Measurements from ENCODE around the gene SLCO3A1.
"Not testable (repeated sequence)": the region's sequence is repeated elsewhere in the genome, so short reads cannot be mapped to it uniquely, and the experiment has no call there.

SLCO3A1 gene

GRCh38 chr15:92044203-92044909 is 190.8 kb downstream of the SLCO3A1 start:
- DNase-seq: no peak

- no peak for DNase-seq
Observed at GRCh38 chr15:92047900-92048299, 194.4 kb downstream of the SLCO3A1 start.

GRCh38 chr15:92048739-92049138 is 195.2 kb downstream of the SLCO3A1 start:
- no peak for DNase-seq

- no peak for DNase-seq
Observed at GRCh38 chr15:92049290-92049989, 195.9 kb downstream of the SLCO3A1 start.

DNA sequence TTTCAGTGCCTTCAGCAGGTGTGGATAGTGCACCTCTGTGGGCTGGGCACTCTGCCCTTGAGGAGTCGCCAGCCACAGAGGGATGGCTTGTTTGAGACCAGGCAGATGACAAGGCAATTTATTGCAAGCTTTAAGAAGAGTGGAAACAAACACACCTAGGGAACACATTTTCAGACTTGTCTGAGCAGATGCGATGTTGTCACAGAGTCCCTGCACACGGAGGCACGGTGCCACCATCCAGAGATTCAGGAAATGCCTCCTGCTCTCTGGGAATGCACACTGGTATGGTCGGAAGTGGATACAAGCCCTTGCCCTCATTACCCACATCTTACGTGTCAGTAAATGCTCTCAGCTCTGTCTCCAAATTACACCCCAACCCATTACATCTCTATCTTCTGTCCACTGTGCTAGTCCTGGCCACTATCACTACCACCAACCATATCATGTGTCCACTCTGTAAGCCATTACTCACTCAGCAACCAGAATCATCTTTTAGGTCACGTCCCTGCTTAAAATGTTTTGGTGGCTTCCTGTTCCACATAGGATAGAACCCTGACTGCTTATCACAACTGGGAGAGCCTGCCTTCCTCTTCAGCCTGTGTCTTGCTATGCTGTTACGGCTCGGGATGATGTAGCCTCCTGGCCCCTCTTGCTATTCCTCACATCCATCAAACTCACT is 196.9 kb downstream of the SLCO3A1 start:
- DNase-seq: no peak

GRCh38 chr15:92051716-92052115 is 198.2 kb downstream of the SLCO3A1 start:
- no peak for DNase-seq

GRCh38 chr15:92053753-92054316 is 200.3 kb downstream of the SLCO3A1 start:
- DNase-seq: no peak

DNA sequence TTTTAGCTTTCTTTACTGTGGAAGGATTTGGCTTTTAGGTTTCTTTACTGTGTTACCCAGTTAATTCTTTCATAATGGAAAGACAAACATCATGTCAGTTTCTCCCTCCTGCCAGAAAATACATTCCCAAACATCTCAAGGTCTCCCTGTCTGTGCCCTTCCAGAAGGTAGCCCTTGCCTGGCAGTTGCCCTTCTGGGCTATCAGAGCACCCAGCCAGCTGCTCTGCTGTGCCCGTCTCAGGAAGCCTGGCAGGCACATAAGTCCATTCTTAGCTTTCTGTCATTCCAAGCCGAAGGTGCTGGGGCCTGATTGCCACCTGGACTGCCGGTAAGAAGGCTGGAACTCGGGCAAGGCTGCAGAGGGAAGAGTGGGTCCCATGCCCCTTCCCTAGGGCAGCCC is 203.4 kb downstream of the SLCO3A1 start:
- no peak for DNase-seq

- DNase-seq: no peak
Observed at GRCh38 chr15:92059036-92059970, 205.8 kb downstream of the SLCO3A1 start.

DNA sequence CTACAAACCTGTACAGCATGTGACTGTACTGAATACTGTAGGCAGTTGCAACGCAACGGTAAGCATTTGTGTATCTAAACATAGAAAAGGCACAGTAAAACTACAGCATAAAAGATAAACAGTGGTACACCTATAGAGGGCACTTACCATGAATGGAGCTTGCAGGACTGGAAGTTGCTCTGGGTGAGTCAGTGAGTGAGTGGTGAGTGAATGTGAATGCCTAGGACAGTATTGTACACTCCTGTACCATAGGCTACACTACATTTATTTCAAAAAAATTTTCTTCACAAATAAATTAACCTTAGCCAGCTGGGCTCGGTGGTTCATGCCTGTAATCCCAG is 206.4 kb downstream of the SLCO3A1 start:
- not testable (repeated sequence) for DNase-seq

- no peak for DNase-seq
Observed at GRCh38 chr15:92061511-92062195, 208.1 kb downstream of the SLCO3A1 start.

- no peak for DNase-seq
Observed at GRCh38 chr15:92062505-92062904, 209.0 kb downstream of the SLCO3A1 start.

DNA sequence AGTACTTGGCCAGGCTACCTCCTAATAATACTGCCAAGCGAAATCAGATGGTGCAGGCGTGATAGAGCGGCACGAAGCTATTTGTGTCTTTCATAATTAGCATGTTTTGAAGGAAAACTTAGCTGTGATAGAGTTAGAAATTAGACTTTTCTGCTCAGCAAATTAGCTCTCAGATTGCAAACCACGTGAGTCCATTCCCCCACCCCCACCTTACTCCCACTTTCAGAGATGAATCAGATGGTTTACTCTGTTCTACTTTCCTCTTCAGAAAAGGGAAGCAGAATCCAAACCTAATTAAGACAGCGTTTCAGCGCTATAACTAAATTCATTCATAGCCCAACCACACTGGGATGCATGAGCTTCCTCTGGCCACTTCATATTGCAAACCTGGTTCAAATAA is 214.6 kb downstream of the SLCO3A1 start:
- DNase-seq: no peak

DNA sequence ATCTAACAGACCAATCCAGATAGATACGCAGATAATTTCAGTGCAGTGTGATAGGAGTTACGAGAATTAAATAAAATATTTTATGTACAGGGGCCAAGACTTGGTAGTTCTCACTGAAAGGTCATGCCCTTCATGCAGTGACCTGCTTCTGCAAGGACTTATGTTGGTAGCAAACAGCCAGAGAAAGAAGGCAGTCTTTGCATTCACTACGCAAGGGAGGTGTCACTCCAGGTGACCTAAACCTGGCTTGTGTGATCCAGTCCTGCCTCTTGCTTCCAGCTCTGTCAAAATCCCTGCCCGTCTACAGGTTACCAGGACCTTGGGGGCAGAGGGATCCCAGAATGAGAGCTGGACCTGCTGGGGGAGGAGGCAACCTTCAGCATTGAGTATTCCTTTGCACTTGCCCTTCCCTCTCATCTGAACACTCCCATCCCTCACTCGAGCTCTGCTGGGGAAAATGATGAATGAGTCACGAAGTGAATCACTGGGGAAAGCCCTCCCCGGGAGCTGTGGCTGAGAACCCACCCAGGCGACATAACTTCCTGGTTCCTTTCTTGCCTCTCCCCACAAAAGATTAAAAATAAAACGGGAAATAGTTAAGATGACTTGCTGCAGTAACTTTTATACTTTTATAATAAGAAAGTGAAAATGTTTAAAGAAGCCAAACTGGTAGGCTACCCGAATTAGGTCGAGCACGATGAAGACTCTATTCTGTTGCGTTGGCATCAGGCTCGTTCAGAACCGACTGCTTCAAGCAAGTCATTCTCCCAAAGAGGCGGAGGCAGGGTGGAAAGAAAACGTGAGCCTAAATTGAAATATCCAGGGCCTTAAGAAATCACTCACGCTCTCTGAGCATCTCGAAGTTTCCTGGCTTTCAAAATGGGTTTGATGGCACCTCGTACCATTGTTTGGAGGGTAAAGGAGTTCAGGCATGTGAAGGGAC is 216.1 kb downstream of the SLCO3A1 start:
- peak; percentile 30 for DNase-seq

GRCh38 chr15:92070251-92070650 is 216.7 kb downstream of the SLCO3A1 start:
- DNase-seq: not testable (repeated sequence)

- DNase-seq: no peak
Observed at GRCh38 chr15:92071045-92071634, 217.6 kb downstream of the SLCO3A1 start.

DNA sequence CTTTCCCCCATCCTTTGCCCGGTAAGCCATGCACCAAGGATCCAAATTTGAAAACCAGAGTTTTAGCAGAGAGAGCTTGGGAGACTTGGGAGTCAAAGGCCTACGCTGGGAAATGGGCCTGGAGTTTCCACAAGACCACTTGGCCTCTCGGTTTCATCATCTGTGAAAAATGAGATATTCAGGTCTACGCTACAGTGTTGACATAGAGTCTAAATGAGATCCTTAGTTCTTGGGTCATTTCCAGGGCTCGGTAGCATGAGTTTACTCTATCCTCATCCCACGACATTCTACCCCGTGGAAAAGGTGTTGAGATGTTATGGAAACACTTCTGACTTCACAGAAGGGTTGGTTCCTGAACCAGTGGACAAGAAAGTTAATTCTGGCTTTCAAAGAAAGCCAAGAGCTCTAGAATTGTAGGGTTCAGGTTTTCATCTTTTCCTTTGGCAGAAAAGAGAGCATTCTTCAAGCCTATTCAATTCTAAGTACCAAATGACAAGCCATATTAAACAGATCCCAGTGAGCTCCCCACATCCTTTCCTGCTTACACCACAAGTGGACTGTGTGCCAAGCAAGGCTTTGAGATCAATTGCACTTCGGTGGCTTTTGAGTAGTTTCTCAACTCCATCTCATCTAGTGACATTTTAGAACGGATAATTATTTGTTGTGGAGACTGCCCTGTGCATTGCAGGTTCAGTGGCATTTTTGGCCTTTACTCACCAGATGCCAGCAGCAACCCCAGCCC is 219.7 kb downstream of the SLCO3A1 start:
- no peak for DNase-seq

GRCh38 chr15:92074101-92074500 is 220.6 kb downstream of the SLCO3A1 start:
- DNase-seq: no peak

DNA sequence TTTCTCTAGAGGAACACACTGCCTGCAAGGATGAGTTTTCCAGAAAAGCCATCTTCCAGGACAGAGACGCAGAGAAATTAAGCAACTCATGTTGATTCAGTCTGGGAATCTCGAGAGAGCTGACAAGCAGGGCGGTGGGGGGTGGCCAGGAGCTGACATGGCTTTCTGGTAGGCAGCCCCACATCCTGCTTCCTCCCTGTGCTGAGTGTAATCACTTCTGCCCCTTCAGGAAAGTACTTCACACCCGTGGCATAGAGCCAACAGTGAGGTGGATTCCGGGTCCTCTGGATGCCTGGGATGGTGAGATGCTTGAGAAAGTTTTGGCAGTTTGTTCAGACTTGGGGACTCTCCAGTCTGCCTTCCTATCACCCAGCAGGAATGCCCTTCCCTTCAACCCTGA is 221.1 kb downstream of the SLCO3A1 start:
- no peak for DNase-seq

- no peak for DNase-seq
Observed at GRCh38 chr15:92075764-92076163, 222.3 kb downstream of the SLCO3A1 start.

Measured in CD4-positive, alpha-beta T cell treated with Interleukin-10 for 1 hour (primary cell).